ENCODE results near the gene ZNF613. TPM values are rescaled to one million over a fixed set of nuclear protein-coding genes. Genes with fewer than 3 reads are reported as not detected.

ZNF613 gene
- total RNA-seq, 6 donors from 2014 or later, result 3.1 to 8.2 (median 6.1) TPM

DNA sequence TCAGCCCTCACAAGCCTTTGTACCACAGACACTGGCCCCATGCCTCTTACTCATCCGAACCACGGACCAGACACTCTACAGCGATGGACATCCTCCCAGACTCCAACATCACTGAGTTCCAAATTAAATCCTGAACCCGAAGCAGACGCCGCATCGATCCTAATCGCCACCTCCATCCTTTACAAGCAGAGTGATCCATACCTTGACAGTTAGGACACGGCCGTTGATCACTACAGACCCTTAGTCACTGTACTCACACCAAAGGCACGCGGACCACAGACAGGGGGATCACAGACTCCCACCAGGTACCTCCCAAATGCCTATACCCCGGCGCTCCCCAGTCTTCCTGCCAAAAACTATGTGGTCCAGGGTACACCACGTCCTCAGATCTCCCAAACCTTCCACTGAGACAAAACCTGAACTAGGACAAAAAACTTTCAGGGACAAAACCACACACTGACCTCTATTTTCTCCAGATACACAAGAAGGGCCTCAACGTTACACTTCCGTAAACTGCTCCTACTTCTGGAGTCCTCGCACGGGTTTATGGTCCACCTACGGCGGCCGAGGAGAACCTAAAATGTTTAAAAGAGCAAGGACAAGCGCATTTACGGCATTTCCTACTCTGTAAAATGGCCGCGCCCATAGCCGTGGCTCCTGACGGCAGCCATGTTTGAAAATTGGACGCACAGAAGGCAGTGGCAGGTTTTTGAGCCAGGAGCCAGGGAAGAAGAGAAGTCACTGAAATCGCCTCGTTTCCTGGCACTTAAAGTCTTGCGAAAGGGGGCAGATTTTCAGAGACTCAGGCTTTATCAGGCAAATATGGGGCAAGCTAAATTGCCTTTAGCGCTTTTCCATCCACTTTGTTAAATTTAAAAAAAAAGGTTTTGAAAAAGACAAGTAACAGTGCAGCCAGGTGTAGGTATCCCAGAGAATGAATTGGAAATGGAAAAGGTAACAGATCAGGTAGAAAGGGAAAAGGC, 59.3 kb downstream of the ZNF613 start, which contains the start of gene ZNF350:
Gene ZNF350 (minus strand): TSS at position 532 of the 983 bp plus-strand sequence. CDS start 12,480 bp downstream, outside the sequence.
- Histone ChIP-seq H3K9me3 (peaks cover 34 to 68% (median 64%) of the 10 kb centered on the region in 4 donors), H3K36me3 (peaks cover 0 to 5% (median 4%) of the 10 kb centered on the region in 4 donors), H3K4me1 (peaks cover 8 to 16% (median 8%) of the 10 kb centered on the region in 4 donors), H3K27ac (peak within 1 kb of the TSS; percentile 75 to 88 (median 86)), H3K4me3 (peak within 1 kb of the TSS; percentile 63 to 86 (median 78)), H3K27me3 (no peaks in the 10 kb centered on the region)
- ATAC-seq (ENCODE audit: low FRiP score in 2 of 2) (peak; percentile 98 to 100), DNase-seq (peak; percentile 21 to 97)
- peak in 1 of 4 donors; percentile 67 for TF ChIP-seq EP300 (IDR thresholded peaks at IDR 0.05)
- TF ChIP-seq, protein P1, sequence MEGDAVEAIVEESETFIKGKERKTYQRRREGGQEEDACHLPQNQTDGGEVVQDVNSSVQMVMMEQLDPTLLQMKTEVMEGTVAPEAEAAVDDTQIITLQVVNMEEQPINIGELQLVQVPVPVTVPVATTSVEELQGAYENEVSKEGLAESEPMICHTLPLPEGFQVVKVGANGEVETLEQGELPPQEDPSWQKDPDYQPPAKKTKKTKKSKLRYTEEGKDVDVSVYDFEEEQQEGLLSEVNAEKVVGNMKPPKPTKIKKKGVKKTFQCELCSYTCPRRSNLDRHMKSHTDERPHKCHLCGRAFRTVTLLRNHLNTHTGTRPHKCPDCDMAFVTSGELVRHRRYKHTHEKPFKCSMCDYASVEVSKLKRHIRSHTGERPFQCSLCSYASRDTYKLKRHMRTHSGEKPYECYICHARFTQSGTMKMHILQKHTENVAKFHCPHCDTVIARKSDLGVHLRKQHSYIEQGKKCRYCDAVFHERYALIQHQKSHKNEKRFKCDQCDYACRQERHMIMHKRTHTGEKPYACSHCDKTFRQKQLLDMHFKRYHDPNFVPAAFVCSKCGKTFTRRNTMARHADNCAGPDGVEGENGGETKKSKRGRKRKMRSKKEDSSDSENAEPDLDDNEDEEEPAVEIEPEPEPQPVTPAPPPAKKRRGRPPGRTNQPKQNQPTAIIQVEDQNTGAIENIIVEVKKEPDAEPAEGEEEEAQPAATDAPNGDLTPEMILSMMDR (IDR thresholded peaks at IDR 0.05), result no peak
- TF ChIP-seq POLR2AphosphoS5 (IDR thresholded peaks at IDR 0.05), result peak; percentile 89 to 90
- TF ChIP-seq POLR2A (IDR thresholded peaks at IDR 0.05), result peak in 3 of 4 donors; percentile 28 to 50 (median 50)
- WGBS, 2 donors, result 2 to 3% methylated on average over 23 to 33 of the region's 33 CpGs

DNA sequence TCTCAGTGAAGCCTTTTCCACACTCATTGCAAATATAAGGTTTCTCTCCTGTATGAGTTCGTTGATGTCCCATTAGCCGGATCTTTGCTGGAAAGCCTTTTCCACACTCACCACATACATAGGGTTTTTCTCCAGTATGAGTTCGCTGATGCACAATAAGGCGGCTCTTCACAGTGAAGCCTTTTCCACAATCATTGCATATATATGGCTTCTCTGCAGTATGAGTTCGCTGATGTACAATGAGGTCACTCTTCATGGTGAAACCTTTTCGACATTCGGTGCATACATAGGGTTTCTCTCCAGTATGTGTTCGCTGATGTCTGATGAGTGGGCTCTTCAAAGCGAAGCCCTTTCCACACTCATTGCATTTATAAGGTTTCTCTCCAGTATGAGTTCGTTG, 66.2 kb downstream of the ZNF613 start:
- ATAC-seq (ENCODE audit: low FRiP score in 2 of 2) (no peak), DNase-seq (no peak)
- Histone ChIP-seq H3K27ac (no peak overlapping the region), H3K4me1 (no peaks in the 10 kb centered on the region), H3K9me3 (peaks cover 80 to 98% (median 90%) of the 10 kb centered on the region in 4 donors), H3K27me3 (no peaks in the 10 kb centered on the region), H3K36me3 (peaks cover 22 to 57% (median 42%) of the 10 kb centered on the region in 4 donors), H3K4me3 (no peak overlapping the region)
- TF ChIP-seq EP300 (IDR thresholded peaks at IDR 0.05) (no peak), POLR2A (IDR thresholded peaks at IDR 0.05) (no peak), POLR2AphosphoS5 (IDR thresholded peaks at IDR 0.05) (no peak)
- TF ChIP-seq, protein P1 (IDR thresholded peaks at IDR 0.05), result no peak
- WGBS, 2 donors, result 95 to 98% methylated on average over 10 of the region's 10 CpGs

DNA sequence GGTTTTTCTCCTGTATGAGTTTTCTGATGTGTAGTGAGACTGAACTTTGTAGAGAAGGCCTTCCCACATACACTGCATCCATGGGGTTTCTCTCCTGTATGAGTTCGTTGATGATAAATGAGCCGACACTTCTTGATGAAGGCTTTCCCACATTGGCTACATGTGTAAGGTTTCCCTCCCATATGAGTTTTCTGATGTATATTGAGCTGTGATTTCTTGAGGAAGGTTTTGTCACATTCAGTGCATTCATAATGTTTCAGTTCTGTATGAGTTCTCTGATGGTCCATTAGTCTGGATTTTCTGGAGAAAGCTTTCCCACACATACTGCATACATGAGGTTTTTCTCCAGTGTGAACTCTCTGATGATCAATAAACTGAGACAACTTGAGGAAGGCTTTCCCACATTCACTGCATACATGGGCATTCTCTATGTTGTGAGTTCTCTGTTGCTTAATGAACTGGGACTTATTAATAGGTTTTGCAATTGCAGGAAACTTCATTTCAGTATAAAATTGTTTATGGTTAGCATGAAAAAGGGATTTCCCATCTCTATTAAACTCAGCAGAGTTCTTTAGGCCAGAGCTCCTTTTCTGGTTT, 66.9 kb downstream of the ZNF613 start:
- Histone ChIP-seq H3K36me3 (peaks cover 27 to 64% (median 49%) of the 10 kb centered on the region in 4 donors), H3K9me3 (peaks cover 82 to 98% (median 91%) of the 10 kb centered on the region in 4 donors), H3K27ac (no peak overlapping the region), H3K27me3 (no peaks in the 10 kb centered on the region), H3K4me1 (no peaks in the 10 kb centered on the region), H3K4me3 (no peak overlapping the region)
- DNase-seq, result no peak
- ATAC-seq (ENCODE audit: low FRiP score in 2 of 2), result no peak
- 94 to 98% methylated on average over 2 of the region's 2 CpGs for WGBS, 2 donors
- no peak for TF ChIP-seq POLR2AphosphoS5 (IDR thresholded peaks at IDR 0.05)
- TF ChIP-seq EP300 (IDR thresholded peaks at IDR 0.05), result no peak
- TF ChIP-seq POLR2A (IDR thresholded peaks at IDR 0.05), result no peak
- TF ChIP-seq, protein P1 (IDR thresholded peaks at IDR 0.05), result no peak

Other genes starting within 250 kb of the ZNF613 start
- 100 to 1,000 TPM in 1 of 6 donors, 10 to 100 TPM in 4, 1 to 10 TPM in 1; 6.2 to 157 (median 19.7) TPM for gene SPACA6, start 234.1 kb upstream of the ZNF613 start, total RNA-seq
- gene HAS1, start 203.5 kb upstream of the ZNF613 start, total RNA-seq, result 1 to 10 TPM in 2 of 6 donors, under 1 TPM in 1, not detected in 3; 0.30 to 1.9 (median 1.8) TPM
- gene FPR1, start 175.6 kb upstream of the ZNF613 start, total RNA-seq, result 100 to 1,000 TPM in 1 of 6 donors, 10 to 100 TPM in 5; 17.0 to 105 (median 39.8) TPM
- 10 to 100 TPM in 3 of 6 donors, 1 to 10 TPM in 3; 4.2 to 52.4 (median 20.5) TPM for gene FPR2, start 166.3 kb upstream of the ZNF613 start, total RNA-seq
- gene FPR3, start 132.3 kb upstream of the ZNF613 start, total RNA-seq, result 10 to 100 TPM in 5 of 6 donors, 1 to 10 TPM in 1; 8.8 to 50.9 (median 20.1) TPM
- gene ZNF577, start 39.5 kb upstream of the ZNF613 start, total RNA-seq, result 10 to 100 TPM in 3 of 6 donors, 1 to 10 TPM in 3; 7.4 to 82.8 (median 12.1) TPM
- 10 to 100 TPM in 5 of 6 donors, 1 to 10 TPM in 1; 6.3 to 37.7 (median 11.5) TPM for gene ZNF649, start 22.5 kb upstream of the ZNF613 start, total RNA-seq
- gene ZNF350, start 59.4 kb downstream of the ZNF613 start, total RNA-seq, result 10 to 100 TPM in 5 of 6 donors, 1 to 10 TPM in 1; 3.1 to 29.3 (median 11.4) TPM
- gene ZNF615, start 80.7 kb downstream of the ZNF613 start, total RNA-seq, result 10 to 100 TPM in 2 of 6 donors, 1 to 10 TPM in 4; 5.8 to 14.3 (median 8.6) TPM
- 1 to 10 TPM in 5 of 6 donors, under 1 TPM in 1; 0.78 to 7.1 (median 5.9) TPM for gene ZNF614, start 100.9 kb downstream of the ZNF613 start, total RNA-seq
- 10 to 100 TPM in 5 of 6 donors, 1 to 10 TPM in 1; 8.4 to 16.3 (median 12.8) TPM for gene ZNF432, start 121.4 kb downstream of the ZNF613 start, total RNA-seq
- gene ZNF841, start 168.3 kb downstream of the ZNF613 start, total RNA-seq, result 10 to 100 TPM; 13.7 to 32.5 (median 17.1) TPM
- 10 to 100 TPM in 3 of 6 donors, 1 to 10 TPM in 3; 2.2 to 19.9 (median 10.2) TPM for gene ZNF616, start 212.5 kb downstream of the ZNF613 start, total RNA-seq
- gene ZNF836, start 244.1 kb downstream of the ZNF613 start, total RNA-seq, result 10 to 100 TPM in 5 of 6 donors, 1 to 10 TPM in 1; 8.4 to 24.3 (median 14.7) TPM

All from upper lobe of left lung (tissue), 6 donors.